ENCODE results near the gene LHPP.

LHPP gene

DNA sequence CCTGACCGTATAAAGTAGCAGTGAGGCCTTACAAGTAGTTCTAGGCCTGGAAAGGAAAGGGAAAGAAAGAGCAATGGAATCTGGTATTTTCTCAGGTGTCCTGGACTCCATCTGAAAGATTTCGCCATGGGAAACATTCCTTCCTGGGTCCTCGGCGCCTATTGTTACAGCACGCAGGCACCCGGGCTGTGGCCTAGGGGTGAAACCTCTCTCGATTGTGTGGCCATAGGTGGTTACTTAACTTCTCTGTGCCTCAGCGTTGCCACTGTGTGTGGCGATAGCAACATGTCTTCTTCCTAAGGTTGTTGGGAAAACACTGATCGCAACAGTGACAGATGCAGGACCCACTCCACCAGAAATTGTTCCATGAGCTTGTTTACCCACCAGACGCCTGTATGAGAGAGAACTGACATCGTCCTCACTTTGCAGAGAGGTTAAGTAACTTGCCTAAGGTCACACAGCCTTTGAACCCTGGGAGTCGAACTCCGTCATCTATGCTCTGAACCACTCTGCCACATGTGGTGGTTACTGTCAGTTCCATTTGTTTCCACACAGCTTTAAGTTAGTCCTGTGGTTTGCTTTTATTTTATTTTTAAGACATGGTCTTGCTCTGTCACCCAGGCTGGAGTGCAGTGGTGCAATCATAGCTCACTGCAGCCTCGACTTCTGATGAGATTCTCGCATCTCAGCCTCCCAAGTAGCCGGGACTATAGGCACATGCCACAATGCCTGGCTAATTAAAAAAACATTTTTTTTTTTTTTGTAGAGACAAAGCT, 73.4 kb downstream of the LHPP start:
- Histone ChIP-seq H3K4me3 (ENCODE audit: low read depth in 1 of 2, low read length in 2 of 2) (no peak overlapping the region), H3K9me3 (ENCODE audit: low read length) (no peaks in the 10 kb centered on the region), H3K27me3 (ENCODE audit: control insufficient read depth in 1 of 2, insufficient read depth in 2 of 2, low read length in 2 of 2) (no peaks in the 10 kb centered on the region), H3K9ac (ENCODE audit: low read length) (no peak overlapping the region), H3K27ac (ENCODE audit: low read depth, low read length) (no peak overlapping the region), H3K36me3 (ENCODE audit: insufficient read depth, low read length) (no peaks in the 10 kb centered on the region), H3K4me1 (ENCODE audit: insufficient read depth, low read length) (peaks cover 5% of the 10 kb centered on the region)

DNA sequence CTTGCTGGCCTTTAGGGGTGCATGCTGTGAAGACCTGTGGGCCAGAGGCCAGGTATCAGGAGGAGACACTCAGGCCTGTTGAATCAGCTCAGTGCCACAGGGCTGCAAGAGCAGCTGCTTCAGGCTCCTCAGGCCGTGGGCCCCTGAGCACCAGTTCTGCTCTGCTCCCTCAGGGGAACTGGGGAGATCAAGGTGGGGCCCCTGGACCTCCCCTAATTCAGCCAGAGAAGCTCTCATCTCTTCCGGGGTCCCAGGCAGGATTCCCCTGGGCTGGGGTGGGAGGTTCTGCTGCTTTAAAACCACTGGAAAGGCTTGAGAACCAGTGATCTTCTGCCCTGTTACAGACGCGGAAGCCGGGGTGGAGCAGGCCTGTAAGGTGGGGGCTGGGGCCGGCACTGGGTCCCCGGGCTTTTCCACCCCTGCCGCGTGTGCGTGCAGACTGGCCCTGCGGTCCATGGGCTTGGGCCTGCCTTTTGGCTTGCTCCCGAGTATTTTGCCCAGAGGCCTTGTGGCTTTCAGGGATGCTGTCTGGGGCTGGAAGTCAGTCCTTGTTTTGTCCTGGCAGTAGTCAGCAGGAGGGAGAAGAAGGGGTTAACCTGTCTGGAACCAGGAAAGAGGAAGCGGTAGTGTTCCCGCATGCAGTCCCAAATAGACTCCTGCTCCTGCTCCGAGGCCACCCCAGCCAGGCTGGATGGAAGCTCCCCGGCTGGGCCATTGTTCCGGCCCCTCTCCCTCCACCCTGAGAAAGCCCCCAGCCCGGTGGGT, 74.3 kb downstream of the LHPP start:
- Histone ChIP-seq H3K27ac (ENCODE audit: low read depth, low read length) (no peak overlapping the region), H3K4me1 (ENCODE audit: insufficient read depth, low read length) (peaks cover 10% of the 10 kb centered on the region), H3K27me3 (ENCODE audit: control insufficient read depth in 1 of 2, insufficient read depth in 2 of 2, low read length in 2 of 2) (no peaks in the 10 kb centered on the region), H3K36me3 (ENCODE audit: insufficient read depth, low read length) (no peaks in the 10 kb centered on the region), H3K9me3 (ENCODE audit: low read length) (no peaks in the 10 kb centered on the region), H3K9ac (ENCODE audit: low read length) (no peak overlapping the region), H3K4me3 (ENCODE audit: low read depth in 1 of 2, low read length in 2 of 2) (no peak overlapping the region)

DNA sequence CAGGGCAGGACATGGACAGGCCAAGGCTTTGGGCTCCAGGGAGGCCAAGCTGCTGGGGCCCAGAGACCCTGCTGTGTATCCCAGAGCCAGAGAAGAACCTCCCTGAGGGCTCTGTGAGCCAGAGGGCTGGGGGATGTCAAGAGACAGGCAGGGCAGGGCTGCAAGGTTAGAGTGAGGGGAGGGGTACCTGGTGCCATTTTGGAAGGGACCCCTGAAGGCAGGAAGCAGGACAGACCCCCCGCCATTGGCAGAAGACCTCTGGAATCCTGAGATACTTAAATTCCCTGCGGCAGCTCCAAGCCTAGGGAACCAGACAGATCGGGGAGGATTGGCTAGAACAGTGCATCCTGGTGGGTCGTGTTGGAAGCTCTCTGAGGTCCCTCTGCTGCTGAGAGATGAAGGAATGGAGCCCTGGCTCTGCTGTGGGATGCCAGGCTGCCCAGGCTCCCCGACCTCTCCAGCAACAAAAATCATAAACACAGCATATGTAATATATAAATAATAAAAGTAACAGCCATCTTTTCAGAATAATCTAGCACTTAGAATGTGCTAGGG, 75.0 kb downstream of the LHPP start:
- H3K9me3 ChIP-seq (ENCODE audit: low read length), result no peaks in the 10 kb centered on the region
- H3K36me3 ChIP-seq (ENCODE audit: insufficient read depth, low read length), result no peaks in the 10 kb centered on the region
- no peaks in the 10 kb centered on the region for H3K27me3 ChIP-seq (ENCODE audit: control insufficient read depth in 1 of 2, insufficient read depth in 2 of 2, low read length in 2 of 2)
- no peak overlapping the region for H3K9ac ChIP-seq (ENCODE audit: low read length)
- H3K27ac ChIP-seq (ENCODE audit: low read depth, low read length), result no peak overlapping the region
- H3K4me1 ChIP-seq (ENCODE audit: insufficient read depth, low read length), result peaks cover 10% of the 10 kb centered on the region
- H3K4me3 ChIP-seq (ENCODE audit: low read depth in 1 of 2, low read length in 2 of 2), result no peak overlapping the region

DNA sequence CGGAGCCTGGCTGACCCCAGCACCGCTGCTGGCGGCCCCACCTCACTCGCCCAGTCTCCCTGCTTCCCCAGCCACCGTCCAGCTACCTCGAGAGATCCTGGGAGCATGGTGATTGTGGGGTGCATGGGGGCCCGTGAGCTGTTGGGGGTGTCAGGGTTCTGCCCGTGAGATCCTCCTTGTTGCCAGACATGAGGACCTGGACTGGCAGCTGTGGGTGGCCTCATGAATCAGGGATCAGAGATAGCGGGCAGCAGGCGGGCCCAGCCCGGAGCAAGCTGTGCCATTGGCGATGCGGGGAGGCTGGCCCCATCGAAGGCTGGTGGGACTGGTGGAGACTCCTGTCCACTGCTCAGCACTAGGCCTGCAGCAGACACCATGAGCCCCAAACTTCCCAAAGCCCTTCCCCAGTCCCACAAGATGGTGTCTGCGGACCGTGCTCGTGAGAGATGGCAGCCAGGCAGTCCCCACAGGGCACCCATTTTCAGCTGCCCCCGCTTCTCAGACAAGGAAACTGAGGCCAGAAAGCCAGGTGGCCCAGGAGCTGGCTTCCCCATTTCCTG, 75.6 kb downstream of the LHPP start:
- Histone ChIP-seq H3K9me3 (ENCODE audit: low read length) (no peaks in the 10 kb centered on the region), H3K4me3 (ENCODE audit: low read depth in 1 of 2, low read length in 2 of 2) (no peak overlapping the region), H3K4me1 (ENCODE audit: insufficient read depth, low read length) (peaks cover 10% of the 10 kb centered on the region), H3K9ac (ENCODE audit: low read length) (no peak overlapping the region), H3K27me3 (ENCODE audit: control insufficient read depth in 1 of 2, insufficient read depth in 2 of 2, low read length in 2 of 2) (no peaks in the 10 kb centered on the region), H3K27ac (ENCODE audit: low read depth, low read length) (no peak overlapping the region), H3K36me3 (ENCODE audit: insufficient read depth, low read length) (no peaks in the 10 kb centered on the region)

DNA sequence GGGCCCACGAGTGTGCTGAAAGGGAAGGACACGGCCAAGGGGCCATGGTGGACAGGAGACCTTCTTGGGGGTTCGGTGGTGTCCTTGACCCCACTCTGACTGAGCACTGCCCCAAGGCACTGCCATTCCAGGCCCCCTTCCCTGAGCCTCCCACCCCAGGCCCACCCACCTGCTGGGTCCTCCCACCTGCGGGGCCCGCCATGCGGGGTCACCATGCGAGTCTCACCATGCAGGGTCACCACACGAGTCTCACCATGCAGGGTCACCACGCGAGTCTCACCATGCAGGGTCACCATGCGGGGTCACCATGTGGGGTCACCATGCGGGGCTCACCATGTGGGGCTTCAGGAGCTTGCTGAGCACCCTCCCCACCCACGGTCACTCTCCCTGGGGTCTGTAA, 76.3 kb downstream of the LHPP start:
- Histone ChIP-seq H3K4me3 (ENCODE audit: low read depth in 1 of 2, low read length in 2 of 2) (no peak overlapping the region), H3K27ac (ENCODE audit: low read depth, low read length) (no peak overlapping the region), H3K9ac (ENCODE audit: low read length) (no peak overlapping the region), H3K9me3 (ENCODE audit: low read length) (no peaks in the 10 kb centered on the region), H3K27me3 (ENCODE audit: control insufficient read depth in 1 of 2, insufficient read depth in 2 of 2, low read length in 2 of 2) (no peaks in the 10 kb centered on the region), H3K4me1 (ENCODE audit: insufficient read depth, low read length) (peaks cover 10% of the 10 kb centered on the region), H3K36me3 (ENCODE audit: insufficient read depth, low read length) (no peaks in the 10 kb centered on the region)

DNA sequence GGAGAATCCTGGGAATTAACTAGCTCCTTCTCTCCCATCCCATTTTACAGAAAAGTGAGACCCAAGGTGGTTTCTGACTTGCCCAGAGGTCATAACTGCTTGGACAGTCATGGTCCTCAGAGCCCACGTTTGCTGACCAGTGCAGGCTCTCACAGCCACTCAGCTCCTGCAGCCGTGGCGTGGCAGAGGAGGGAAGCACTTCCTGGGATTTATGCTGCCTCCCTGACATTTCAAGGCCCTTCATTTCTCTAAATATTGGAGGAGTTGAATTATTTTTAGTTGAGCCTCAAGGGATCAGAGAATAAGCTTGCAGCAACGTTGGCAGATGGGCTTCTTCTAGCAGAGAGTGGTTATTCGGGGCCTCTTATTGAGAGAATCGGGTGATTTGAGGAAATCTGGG, 77.1 kb downstream of the LHPP start:
- H3K27me3 ChIP-seq (ENCODE audit: control insufficient read depth in 1 of 2, insufficient read depth in 2 of 2, low read length in 2 of 2), result no peaks in the 10 kb centered on the region
- H3K9ac ChIP-seq (ENCODE audit: low read length), result no peak overlapping the region
- H3K27ac ChIP-seq (ENCODE audit: low read depth, low read length), result no peak overlapping the region
- H3K4me1 ChIP-seq (ENCODE audit: insufficient read depth, low read length), result peaks cover 10% of the 10 kb centered on the region
- no peaks in the 10 kb centered on the region for H3K9me3 ChIP-seq (ENCODE audit: low read length)
- no peak overlapping the region for H3K4me3 ChIP-seq (ENCODE audit: low read depth in 1 of 2, low read length in 2 of 2)
- no peaks in the 10 kb centered on the region for H3K36me3 ChIP-seq (ENCODE audit: insufficient read depth, low read length)

DNA sequence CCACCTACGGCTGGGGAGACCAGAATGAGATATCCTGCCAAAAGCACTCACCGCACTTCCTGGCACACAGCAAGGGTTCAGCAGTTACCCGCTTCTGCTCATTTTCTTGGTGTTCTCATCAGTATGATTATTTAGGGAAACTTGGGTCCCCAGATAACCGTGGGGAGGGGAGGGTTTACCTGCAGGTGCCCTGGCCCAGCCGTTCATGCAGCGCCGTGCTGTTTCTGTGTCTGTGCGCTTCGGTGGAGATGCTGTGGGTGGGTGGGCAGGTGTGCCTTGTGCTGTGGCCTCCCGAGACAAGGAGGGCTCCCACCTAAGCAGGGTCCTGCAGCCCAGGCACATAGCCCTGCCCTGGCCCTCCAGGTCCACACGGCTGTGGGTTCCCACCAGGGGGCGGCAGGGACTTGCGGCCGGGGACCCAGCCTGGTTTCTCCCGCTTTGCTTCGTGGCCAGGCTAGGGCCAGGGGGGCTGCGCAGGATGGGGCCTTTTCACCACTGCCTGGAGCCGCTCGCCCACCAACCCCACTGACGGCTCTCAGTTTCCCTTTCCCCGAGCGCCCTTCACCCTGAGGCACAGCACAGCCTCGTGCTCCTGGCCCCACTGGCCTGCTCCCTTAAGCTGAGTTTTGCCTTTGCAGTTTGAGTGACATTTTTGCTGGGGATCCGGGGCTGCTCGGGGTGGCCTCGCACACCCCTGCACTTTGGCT, 78.5 kb downstream of the LHPP start:
- Histone ChIP-seq H3K4me3 (ENCODE audit: low read depth in 1 of 2, low read length in 2 of 2) (no peak overlapping the region), H3K4me1 (ENCODE audit: insufficient read depth, low read length) (peaks cover 10% of the 10 kb centered on the region), H3K9ac (ENCODE audit: low read length) (no peak overlapping the region), H3K36me3 (ENCODE audit: insufficient read depth, low read length) (no peaks in the 10 kb centered on the region), H3K9me3 (ENCODE audit: low read length) (no peaks in the 10 kb centered on the region), H3K27me3 (ENCODE audit: control insufficient read depth in 1 of 2, insufficient read depth in 2 of 2, low read length in 2 of 2) (no peaks in the 10 kb centered on the region), H3K27ac (ENCODE audit: low read depth, low read length) (no peak overlapping the region)

DNA sequence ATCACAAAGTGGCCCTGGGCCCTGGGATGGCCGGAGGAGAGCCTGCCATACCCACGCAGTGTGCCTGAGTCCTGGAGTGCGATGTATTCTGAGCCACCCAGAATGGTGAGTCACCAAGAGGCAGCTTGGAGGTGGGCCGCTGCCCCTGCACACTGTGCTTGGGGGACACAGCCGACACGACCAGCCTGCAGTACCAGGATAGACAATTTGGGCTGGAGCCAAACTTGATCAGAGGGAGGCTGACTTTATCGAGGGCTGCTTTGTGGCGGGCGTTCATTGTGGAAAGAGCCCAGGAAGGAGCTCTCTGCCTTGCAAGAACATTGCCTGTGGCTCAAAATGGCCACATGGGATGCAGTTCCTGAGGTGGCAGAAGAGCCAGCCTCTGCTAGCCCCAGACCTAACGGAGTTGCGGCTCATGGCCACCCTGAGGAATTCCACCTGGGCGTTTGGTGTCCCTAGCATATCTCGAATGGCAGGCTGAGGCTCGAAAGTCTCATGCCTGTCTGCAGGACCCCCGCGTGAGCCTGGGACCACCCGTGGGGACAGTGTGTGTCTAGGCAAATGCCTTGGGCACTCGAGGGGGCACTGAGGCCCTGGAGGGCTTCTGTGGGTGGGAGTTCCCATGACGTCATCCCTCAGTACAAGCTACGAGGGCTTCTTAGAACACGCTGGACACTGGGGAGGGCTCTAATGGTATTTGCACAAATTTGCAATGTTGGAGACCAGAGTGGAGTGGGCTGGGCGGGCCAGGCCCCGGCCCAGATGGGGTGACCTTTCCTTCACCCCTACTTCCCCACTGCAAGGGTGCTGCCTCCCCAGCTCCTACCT, 79.7 kb downstream of the LHPP start:
- Histone ChIP-seq H3K9me3 (ENCODE audit: low read length) (no peaks in the 10 kb centered on the region), H3K9ac (ENCODE audit: low read length) (no peak overlapping the region), H3K4me1 (ENCODE audit: insufficient read depth, low read length) (peaks cover 5% of the 10 kb centered on the region), H3K36me3 (ENCODE audit: insufficient read depth, low read length) (no peaks in the 10 kb centered on the region), H3K27ac (ENCODE audit: low read depth, low read length) (no peak overlapping the region), H3K4me3 (ENCODE audit: low read depth in 1 of 2, low read length in 2 of 2) (no peak overlapping the region), H3K27me3 (ENCODE audit: control insufficient read depth in 1 of 2, insufficient read depth in 2 of 2, low read length in 2 of 2) (no peaks in the 10 kb centered on the region)

DNA sequence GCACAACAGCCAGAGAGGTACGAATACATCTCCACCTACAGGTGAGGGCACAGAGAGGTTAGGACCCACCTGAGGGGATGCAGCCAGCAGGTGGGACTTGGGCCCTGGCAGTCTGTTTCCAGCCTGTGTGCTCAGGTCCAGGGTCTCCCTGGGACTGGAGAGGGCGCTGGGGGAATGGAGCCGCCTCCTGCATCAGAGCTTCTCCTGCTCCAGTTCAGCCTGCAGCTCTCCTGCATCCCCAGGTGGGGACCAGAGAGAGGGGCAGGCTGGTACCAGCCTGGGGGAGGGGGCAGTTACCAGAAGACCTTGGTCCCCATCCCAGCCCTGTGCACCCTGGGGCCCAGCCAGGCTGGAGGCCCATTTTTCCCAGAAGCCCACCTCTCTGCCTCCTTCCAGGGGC, 80.7 kb downstream of the LHPP start:
- no peaks in the 10 kb centered on the region for H3K36me3 ChIP-seq (ENCODE audit: insufficient read depth, low read length)
- peaks cover 5% of the 10 kb centered on the region for H3K4me1 ChIP-seq (ENCODE audit: insufficient read depth, low read length)
- H3K9me3 ChIP-seq (ENCODE audit: low read length), result no peaks in the 10 kb centered on the region
- H3K4me3 ChIP-seq (ENCODE audit: low read depth in 1 of 2, low read length in 2 of 2), result no peak overlapping the region
- H3K27ac ChIP-seq (ENCODE audit: low read depth, low read length), result no peak overlapping the region
- no peak overlapping the region for H3K9ac ChIP-seq (ENCODE audit: low read length)
- no peaks in the 10 kb centered on the region for H3K27me3 ChIP-seq (ENCODE audit: control insufficient read depth in 1 of 2, insufficient read depth in 2 of 2, low read length in 2 of 2)

DNA sequence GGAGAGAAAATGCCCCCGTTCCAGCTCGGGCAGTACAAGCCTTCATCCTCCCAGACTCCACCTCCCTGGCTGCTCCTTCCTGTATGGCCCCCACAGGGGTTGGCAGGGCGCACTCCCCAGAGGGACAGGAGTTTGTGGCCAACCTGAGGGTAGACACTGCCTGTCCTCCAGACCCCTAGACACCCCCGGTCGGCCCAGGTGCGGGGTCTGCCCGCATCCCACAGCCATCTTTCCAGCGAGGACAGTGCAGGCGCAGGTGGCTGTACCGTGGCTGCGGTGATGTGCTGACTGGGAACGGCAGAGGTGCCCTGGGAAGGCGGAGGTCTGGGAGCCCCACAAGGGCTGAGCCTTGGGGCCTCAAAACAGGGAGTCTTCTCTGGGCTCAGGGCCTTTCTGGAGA, 81.5 kb downstream of the LHPP start:
- no peak overlapping the region for H3K4me3 ChIP-seq (ENCODE audit: low read depth in 1 of 2, low read length in 2 of 2)
- H3K36me3 ChIP-seq (ENCODE audit: insufficient read depth, low read length), result no peaks in the 10 kb centered on the region
- H3K9me3 ChIP-seq (ENCODE audit: low read length), result no peaks in the 10 kb centered on the region
- H3K27ac ChIP-seq (ENCODE audit: low read depth, low read length), result no peak overlapping the region
- no peak overlapping the region for H3K9ac ChIP-seq (ENCODE audit: low read length)
- peaks cover 5% of the 10 kb centered on the region for H3K4me1 ChIP-seq (ENCODE audit: insufficient read depth, low read length)
- H3K27me3 ChIP-seq (ENCODE audit: control insufficient read depth in 1 of 2, insufficient read depth in 2 of 2, low read length in 2 of 2), result no peaks in the 10 kb centered on the region
